RWPE1 (cell line): ENCODE results near the gene IMPACT.

Experiments
- CTCF ChIA-PET: fragments of 350-600 bp; sonication (Branson Sonifier 250); formaldehyde crosslinking; extraction: SDS; loops from one replicate; lab custom pipeline; 2021; lab: Yijun Ruan, JAX
- POLR2A ChIA-PET: fragments of 400-600 bp; formaldehyde crosslinking; extraction: SDS; loops from one replicate; lab custom pipeline; 2020; ENCODE audit warnings: antibody characterized with exemption; ENCODE audit not compliant: low non-redundant PET; lab: Yijun Ruan, JAX
- DNase-seq: peaks from one replicate; pipeline ENCODE4 v3.0.0; 2012; ENCODE audit warnings: low spot score
- H3K27ac ChIP-seq: fragments of 450-650 bp; 2 replicates; pipeline ENCODE4 v1.5.1; 2017
- CTCF ChIP-seq: fragments of 450-650 bp; conservative IDR thresholded peaks from 2 replicates; pipeline ENCODE4 v1.5.1; 2017; ENCODE audit warnings: low read depth, mild to moderate bottlenecking

IMPACT gene

GRCh38 chr18:24429188-24429587 lies 2.7 kb downstream of the IMPACT start:
- no peak overlapping the region for H3K27ac ChIP-seq
- DNase-seq: no peak
- no peak for TF ChIP-seq CTCF
- ChIA-PET POLR2A (no interaction called here), CTCF (interaction anchor here (0.7 kb wide), 1 partner anchor 12 kb away, joined by 3 read pairs; no protein-coding TSS in a partner anchor)

- CTCF ChIA-PET: no interaction called here
- TF ChIP-seq CTCF: no peak
- no peak overlapping the region for H3K27ac ChIP-seq
- POLR2A ChIA-PET: no interaction called here
- DNase-seq: no peak
These were observed 6.1 kb downstream of the IMPACT start for GRCh38 chr18:24432618-24433017.

GRCh38 chr18:24436939-24437338 lies 10.5 kb downstream of the IMPACT start:
- ChIA-PET CTCF (no interaction called here), POLR2A (no interaction called here)
- TF ChIP-seq CTCF: no peak
- no peak for DNase-seq
- H3K27ac ChIP-seq: no peak overlapping the region

GRCh38 chr18:24443870-24444269 lies 17.4 kb downstream of the IMPACT start:
- ChIA-PET CTCF (no interaction called here), POLR2A (no interaction called here)
- no peak for DNase-seq
- H3K27ac ChIP-seq: no peak overlapping the region
- TF ChIP-seq CTCF: no peak

GRCh38 chr18:24446453-24446852 lies 20.0 kb downstream of the IMPACT start:
- ChIA-PET CTCF (no interaction called here), POLR2A (no interaction called here)
- no peak for DNase-seq
- no peak for TF ChIP-seq CTCF
- H3K27ac ChIP-seq: no peak overlapping the region

GRCh38 chr18:24446953-24447538 lies 20.6 kb downstream of the IMPACT start:
- POLR2A ChIA-PET: no interaction called here
- DNase-seq: no peak
- CTCF ChIA-PET: interaction anchor here (0.7 kb wide), 2 partner anchors 40 to 243 kb away, joined by 3 to 5 read pairs; no protein-coding TSS in a partner anchor

More at GRCh38 chr18:24446953-24447538, 20.6 kb downstream of the IMPACT start:
- no peak overlapping the region for H3K27ac ChIP-seq
- no peak for TF ChIP-seq CTCF
